ENCODE data around the gene PYHIN1.
"Not testable (repeated sequence)": the region's sequence is repeated elsewhere in the genome, so short reads cannot be mapped to it uniquely, and the experiment has no call there.

Gene PYHIN1

DNA sequence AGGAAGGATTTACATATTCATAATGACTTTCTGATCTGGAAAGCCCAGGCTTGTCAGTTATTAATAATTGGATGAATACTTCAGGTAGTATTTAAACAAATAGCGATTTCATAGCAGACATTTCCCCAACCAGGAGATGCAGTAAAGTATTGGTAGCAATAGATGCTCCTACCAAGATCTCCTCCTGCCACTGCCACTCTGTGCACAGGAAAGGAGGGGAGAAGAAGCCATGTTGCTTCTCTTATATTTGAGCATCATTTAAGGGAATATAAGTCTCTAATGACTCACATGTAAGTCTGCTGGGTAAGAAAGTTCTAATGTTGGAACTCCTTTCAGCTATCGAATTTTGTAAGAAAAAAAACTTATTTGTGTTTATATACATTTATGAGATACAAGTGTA lies 77.9 kb downstream of the PYHIN1 start:
- no peak for TF ChIP-seq TAF1 (IDR thresholded peaks at IDR 0.05; ENCODE audit: low read depth, low read length)
- DNase-seq (ENCODE audit: insufficient read length, low spot score) (no peak), FAIRE-seq (no peak)

GRCh38 chr1:159009704-159010361 lies 78.5 kb downstream of the PYHIN1 start, which contains the start of gene IFI16:
IFI16 (plus strand) TSS chr1:159009907; CDS start chr1:159014681, 4,774 bp downstream.
- TF ChIP-seq POLR2A (IDR thresholded peaks at IDR 0.05; ENCODE audit: low read depth, low read length) (peak; percentile 97), POLR2AphosphoS5 (IDR thresholded peaks at IDR 0.05; ENCODE audit: low read depth, low read length) (peak; percentile 93), POU2F2 (IDR thresholded peaks at IDR 0.05; ENCODE audit: low read depth, low read length) (peak; percentile 34; the same call in 1 of the 2 replicates), PAX5 (IDR thresholded peaks at IDR 0.05; ENCODE audit: insufficient read depth, low read length, severe bottlenecking) (no peak), TAF1 (IDR thresholded peaks at IDR 0.05; ENCODE audit: low read depth, low read length) (peak; percentile 90), SPI1 (IDR thresholded peaks at IDR 0.05; ENCODE audit: low read depth, low read length) (no peak)
- peak; percentile 81 for FAIRE-seq
- peak; percentile 32 for DNase-seq (ENCODE audit: insufficient read length, low spot score)

GRCh38 chr1:159010391-159010790 lies 79.0 kb downstream of the PYHIN1 start:
- no peak for DNase-seq (ENCODE audit: insufficient read length, low spot score)
- FAIRE-seq, result no peak
- no peak for TF ChIP-seq POLR2A (IDR thresholded peaks at IDR 0.05; ENCODE audit: low read depth, low read length)

DNA sequence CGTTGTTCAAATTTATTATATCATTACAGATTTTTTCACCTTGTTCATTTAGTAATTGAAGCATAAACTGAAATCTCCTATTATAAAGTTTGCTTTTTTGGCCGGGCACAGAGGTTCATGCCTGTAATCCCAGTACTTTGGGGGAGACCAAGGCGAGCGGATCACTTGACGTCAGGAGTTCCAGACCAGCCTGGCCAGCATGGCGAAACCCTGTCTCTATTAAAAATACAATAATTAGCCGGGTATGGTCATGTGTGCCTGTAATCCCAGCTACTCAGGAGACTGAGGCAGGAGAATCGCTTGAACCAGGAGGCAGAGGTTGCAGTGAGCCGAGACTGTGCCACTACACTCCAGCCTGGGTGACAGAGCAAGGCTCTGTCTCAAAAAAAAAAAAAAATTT lies 79.6 kb downstream of the PYHIN1 start:
- not testable (repeated sequence) for DNase-seq (ENCODE audit: insufficient read length, low spot score); FAIRE-seq

DNA sequence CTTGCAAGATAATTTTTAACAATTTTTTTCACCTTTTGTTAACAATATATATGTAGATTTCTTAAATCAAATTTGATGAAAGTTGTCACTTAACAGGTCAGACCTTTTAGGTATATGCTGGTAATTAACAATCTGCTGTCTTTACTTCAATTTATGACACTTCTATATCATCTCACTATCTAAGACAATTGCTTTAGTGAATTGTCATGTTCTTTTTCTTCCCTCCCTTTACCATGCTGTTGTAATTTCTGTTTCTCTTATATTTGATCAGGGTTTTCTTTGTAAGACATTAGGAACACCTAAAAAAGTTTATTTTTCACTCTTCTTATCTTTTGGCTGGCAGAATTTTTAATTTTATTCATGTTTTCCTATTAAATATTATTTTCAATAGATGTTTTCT lies 80.4 kb downstream of the PYHIN1 start:
- FAIRE-seq, result no peak
- TF ChIP-seq POLR2A (IDR thresholded peaks at IDR 0.05; ENCODE audit: low read depth, low read length) (no peak), PAX5 (IDR thresholded peaks at IDR 0.05; ENCODE audit: insufficient read depth, low read length, severe bottlenecking) (no peak), POLR2AphosphoS5 (IDR thresholded peaks at IDR 0.05; ENCODE audit: low read depth, low read length) (no peak), TAF1 (IDR thresholded peaks at IDR 0.05; ENCODE audit: low read depth, low read length) (no peak), SPI1 (IDR thresholded peaks at IDR 0.05; ENCODE audit: low read depth, low read length) (no peak), POU2F2 (IDR thresholded peaks at IDR 0.05; ENCODE audit: low read depth, low read length) (no peak)

GRCh38 chr1:159012495-159012894 lies 81.1 kb downstream of the PYHIN1 start:
- FAIRE-seq, result peak; percentile 84
- peak; percentile 63; the same call in 1 of the 2 replicates for TF ChIP-seq POLR2AphosphoS5 (IDR thresholded peaks at IDR 0.05; ENCODE audit: low read depth, low read length)
- peak; percentile 60; the same call in 1 of the 2 replicates for TF ChIP-seq POLR2A (IDR thresholded peaks at IDR 0.05; ENCODE audit: low read depth, low read length)
- TF ChIP-seq SPI1 (IDR thresholded peaks at IDR 0.05; ENCODE audit: low read depth, low read length), result no peak
- DNase-seq (ENCODE audit: insufficient read length, low spot score), result no peak

More for the DNA sequence above, 80.4 kb downstream of the PYHIN1 start:
- DNase-seq (ENCODE audit: insufficient read length, low spot score), result no peak

- DNase-seq (ENCODE audit: insufficient read length, low spot score) (no peak), FAIRE-seq (peak; percentile 76)
- TF ChIP-seq POLR2A (IDR thresholded peaks at IDR 0.05; ENCODE audit: low read depth, low read length) (no peak), SPI1 (IDR thresholded peaks at IDR 0.05; ENCODE audit: low read depth, low read length) (no peak), TAF1 (IDR thresholded peaks at IDR 0.05; ENCODE audit: low read depth, low read length) (no peak), POLR2AphosphoS5 (IDR thresholded peaks at IDR 0.05; ENCODE audit: low read depth, low read length) (no peak), PAX5 (IDR thresholded peaks at IDR 0.05; ENCODE audit: insufficient read depth, low read length, severe bottlenecking) (no peak), POU2F2 (IDR thresholded peaks at IDR 0.05; ENCODE audit: low read depth, low read length) (no peak)
These were observed 82.7 kb downstream of the PYHIN1 start for GRCh38 chr1:159014003-159014571.

DNA sequence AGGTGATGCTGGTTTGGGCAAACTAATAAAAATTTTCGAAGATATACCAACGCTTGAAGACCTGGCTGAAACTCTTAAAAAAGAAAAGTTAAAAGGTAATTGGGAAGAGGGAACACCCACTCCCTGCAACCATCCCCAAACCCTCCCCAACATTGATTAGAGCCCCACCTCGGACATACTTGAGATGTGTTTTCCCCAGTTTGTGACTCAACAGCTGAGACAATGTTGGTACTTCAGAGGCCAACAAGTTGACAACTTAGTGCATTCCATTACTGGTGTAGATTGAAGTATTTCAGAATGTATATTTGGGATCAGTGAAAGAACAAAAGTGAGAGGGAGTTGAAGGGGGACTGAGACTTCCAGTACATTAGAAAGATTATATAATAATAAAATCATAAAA lies 83.5 kb downstream of the PYHIN1 start:
- no peak for TF ChIP-seq POLR2AphosphoS5 (IDR thresholded peaks at IDR 0.05; ENCODE audit: low read depth, low read length)
- TF ChIP-seq PAX5 (IDR thresholded peaks at IDR 0.05; ENCODE audit: insufficient read depth, low read length, severe bottlenecking), result no peak
- TF ChIP-seq POLR2A (IDR thresholded peaks at IDR 0.05; ENCODE audit: low read depth, low read length), result no peak
- TF ChIP-seq SPI1 (IDR thresholded peaks at IDR 0.05; ENCODE audit: low read depth, low read length), result no peak
- TF ChIP-seq POU2F2 (IDR thresholded peaks at IDR 0.05; ENCODE audit: low read depth, low read length), result no peak
- FAIRE-seq, result peak; percentile 84
- DNase-seq (ENCODE audit: insufficient read length, low spot score), result no peak

- FAIRE-seq (peak; percentile 100), DNase-seq (ENCODE audit: insufficient read length, low spot score) (peak; percentile 21)
- TF ChIP-seq POLR2A (IDR thresholded peaks at IDR 0.05; ENCODE audit: low read depth, low read length) (peak; percentile 85), POLR2AphosphoS5 (IDR thresholded peaks at IDR 0.05; ENCODE audit: low read depth, low read length) (peak; percentile 86), POU2F2 (IDR thresholded peaks at IDR 0.05; ENCODE audit: low read depth, low read length) (no peak), PAX5 (IDR thresholded peaks at IDR 0.05; ENCODE audit: insufficient read depth, low read length, severe bottlenecking) (no peak), TAF1 (IDR thresholded peaks at IDR 0.05; ENCODE audit: low read depth, low read length) (peak; percentile 64; the same call in 1 of the 2 replicates), SPI1 (IDR thresholded peaks at IDR 0.05; ENCODE audit: low read depth, low read length) (peak; percentile 84)
These were observed 84.1 kb downstream of the PYHIN1 start for GRCh38 chr1:159015440-159015909.

DNA sequence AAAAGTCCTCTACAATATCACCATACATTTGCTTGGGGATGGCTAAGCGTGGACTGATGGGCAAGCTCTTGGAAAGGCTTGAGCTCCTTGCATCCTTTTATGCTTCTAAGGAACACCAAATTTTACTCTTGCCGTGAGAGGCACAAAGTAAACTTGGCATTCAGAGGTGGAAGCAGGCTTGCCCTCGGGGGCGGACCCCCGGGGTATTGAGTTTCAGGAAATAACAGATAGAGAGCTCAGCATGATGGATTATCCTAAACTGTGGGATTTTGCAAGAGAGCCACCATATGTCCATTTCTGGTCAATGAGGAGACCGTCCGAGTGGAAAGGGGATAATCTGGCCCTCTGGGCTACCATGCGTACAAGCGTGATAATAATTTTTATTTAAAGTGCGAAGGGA lies 92.4 kb downstream of the PYHIN1 start:
- no peak for FAIRE-seq
- TF ChIP-seq POLR2A (IDR thresholded peaks at IDR 0.05; ENCODE audit: low read depth, low read length) (no peak), SPI1 (IDR thresholded peaks at IDR 0.05; ENCODE audit: low read depth, low read length) (no peak), POU2F2 (IDR thresholded peaks at IDR 0.05; ENCODE audit: low read depth, low read length) (no peak), PAX5 (IDR thresholded peaks at IDR 0.05; ENCODE audit: insufficient read depth, low read length, severe bottlenecking) (no peak), POLR2AphosphoS5 (IDR thresholded peaks at IDR 0.05; ENCODE audit: low read depth, low read length) (no peak), TAF1 (IDR thresholded peaks at IDR 0.05; ENCODE audit: low read depth, low read length) (no peak)
- DNase-seq (ENCODE audit: insufficient read length, low spot score), result no peak

All from GM12891 (cell line).